Lower leg skin (tissue), 4 donors: ENCODE data around the gene CDKAL1. TPM values are rescaled to one million over a fixed set of nuclear protein-coding genes. Genes with fewer than 3 reads are reported as not detected.

Experiments
- DNase-seq, 2 donors: peaks; one replicate each; pipeline ENCODE4 v3.0.0-alpha.2; 2019; ENCODE audit warnings: low spot score in 2 of 2
- H3K4me3 ChIP-seq: fragments of 200-600 bp; sonication (generic); 2 replicates; pipeline ENCODE4 v1.5.1; 2017; ENCODE audit warnings: mild to moderate bottlenecking, low read depth; ENCODE audit not compliant: poor library complexity, severe bottlenecking
- POLR2A ChIP-seq, 2 donors: fragments of 450-650 bp; IDR thresholded peaks; one replicate each; pipeline ENCODE4 v1.6.1; 2016 to 2017; ENCODE audit warnings: antibody characterized with exemption in 2 of 2, mild to moderate bottlenecking in 1 of 2, moderate library complexity in 1 of 2
- WGBS, 2 donors: methylation state at CpG; one replicate each; pipeline ENCODE4 v1.1.5; 2018; 5-methylcytosine and 5-hydroxymethylcytosine counted together
- intact Hi-C: fragments of 100-400 bp; cut with DNase I; formaldehyde crosslinking; loops from one replicate; pipeline ENCODE4 v1.15.0; 2023; ENCODE audit warnings: low total_unique reads
- total RNA-seq, 4 donors: library from RNA; depleted of rRNA; stranded (reverse); fragments of >200 nt; gene quantifications; one replicate each; pipeline ENCODE4 v1.1.0, GENCODE V29; 2016
- TF ChIP-seq, protein P1 (sequence below), 3 donors: fragments of 450-650 bp; IDR thresholded peaks; one replicate each; pipeline ENCODE4 v1.5.1; 2016; ENCODE audit warnings: antibody characterized with exemption in 3 of 3, mild to moderate bottlenecking in 3 of 3, moderate library complexity in 2 of 3

The CDKAL1 gene
- total RNA-seq, 4 donors from 2014 or later = 10.3 to 18.0 (median 11.6) TPM

- H3K4me3 ChIP-seq = no peak overlapping the region
- DNase-seq = no peak
- WGBS, 2 donors = 47 to 94% methylated on average over 3 of the region's 3 CpGs
- TF ChIP-seq, protein P1, sequence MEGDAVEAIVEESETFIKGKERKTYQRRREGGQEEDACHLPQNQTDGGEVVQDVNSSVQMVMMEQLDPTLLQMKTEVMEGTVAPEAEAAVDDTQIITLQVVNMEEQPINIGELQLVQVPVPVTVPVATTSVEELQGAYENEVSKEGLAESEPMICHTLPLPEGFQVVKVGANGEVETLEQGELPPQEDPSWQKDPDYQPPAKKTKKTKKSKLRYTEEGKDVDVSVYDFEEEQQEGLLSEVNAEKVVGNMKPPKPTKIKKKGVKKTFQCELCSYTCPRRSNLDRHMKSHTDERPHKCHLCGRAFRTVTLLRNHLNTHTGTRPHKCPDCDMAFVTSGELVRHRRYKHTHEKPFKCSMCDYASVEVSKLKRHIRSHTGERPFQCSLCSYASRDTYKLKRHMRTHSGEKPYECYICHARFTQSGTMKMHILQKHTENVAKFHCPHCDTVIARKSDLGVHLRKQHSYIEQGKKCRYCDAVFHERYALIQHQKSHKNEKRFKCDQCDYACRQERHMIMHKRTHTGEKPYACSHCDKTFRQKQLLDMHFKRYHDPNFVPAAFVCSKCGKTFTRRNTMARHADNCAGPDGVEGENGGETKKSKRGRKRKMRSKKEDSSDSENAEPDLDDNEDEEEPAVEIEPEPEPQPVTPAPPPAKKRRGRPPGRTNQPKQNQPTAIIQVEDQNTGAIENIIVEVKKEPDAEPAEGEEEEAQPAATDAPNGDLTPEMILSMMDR (IDR thresholded peaks at IDR 0.05) = no peak
- TF ChIP-seq POLR2A (IDR thresholded peaks at IDR 0.05) = no peak
- intact Hi-C loops = no loop called here
These were observed 670.7 kb downstream of the CDKAL1 start for GRCh38 chr6:21204951-21205350.

DNA sequence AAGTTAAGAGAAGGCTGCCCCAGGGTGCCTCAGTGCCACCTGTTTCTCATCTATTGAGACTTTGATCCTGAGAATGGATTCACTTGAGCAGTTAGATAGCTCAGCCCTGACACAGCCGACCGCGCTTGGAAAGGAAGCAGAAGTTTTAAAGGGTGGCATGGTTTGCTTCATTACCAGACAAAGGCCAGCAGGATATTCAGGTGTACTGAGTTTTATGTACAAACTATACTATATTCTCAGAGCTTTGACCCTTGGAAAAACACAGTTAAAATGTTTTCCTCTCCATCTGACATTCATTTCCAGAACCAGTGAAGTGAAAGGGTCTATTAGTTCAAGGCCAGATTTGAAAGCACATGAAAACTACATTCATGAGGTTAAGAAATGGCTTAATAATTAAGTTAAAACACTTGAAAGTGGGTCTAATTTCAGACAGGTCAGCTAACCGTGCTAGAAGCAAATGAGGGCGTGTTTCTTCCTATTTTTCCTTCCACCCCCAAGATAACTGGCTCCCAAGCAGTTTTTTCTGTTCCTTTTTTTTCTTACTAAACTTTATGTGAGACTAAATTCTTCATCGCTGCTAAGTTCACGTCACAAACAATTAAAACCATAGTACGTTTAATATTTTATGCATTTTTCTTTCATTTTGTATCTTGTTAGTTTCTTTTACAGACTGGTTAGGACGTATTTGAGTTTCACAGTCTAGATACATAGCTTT lies 674.0 kb downstream of the CDKAL1 start:
- intact Hi-C loops = no loop called here
- no peak for DNase-seq
- no peak overlapping the region for H3K4me3 ChIP-seq
- TF ChIP-seq, protein P1 (IDR thresholded peaks at IDR 0.05) = no peak
- no peak for TF ChIP-seq POLR2A (IDR thresholded peaks at IDR 0.05)
- WGBS, 2 donors = 86 to 90% methylated on average over 9 of the region's 9 CpGs

- DNase-seq = no peak
- H3K4me3 ChIP-seq = no peak overlapping the region
- intact Hi-C loops = no loop called here
- no peak for TF ChIP-seq POLR2A (IDR thresholded peaks at IDR 0.05)
- TF ChIP-seq, protein P1 (IDR thresholded peaks at IDR 0.05) = no peak
- 86 to 88% methylated on average over 5 of the region's 5 CpGs for WGBS, 2 donors
These were observed 674.5 kb downstream of the CDKAL1 start for GRCh38 chr6:21208796-21209186.

GRCh38 chr6:21213492-21213891 lies 679.2 kb downstream of the CDKAL1 start:
- intact Hi-C loops = no loop called here
- TF ChIP-seq, protein P1 (IDR thresholded peaks at IDR 0.05) = no peak
- no peak for TF ChIP-seq POLR2A (IDR thresholded peaks at IDR 0.05)
- no peak for DNase-seq
- 89 to 91% methylated on average over 3 of the region's 3 CpGs for WGBS, 2 donors
- no peak overlapping the region for H3K4me3 ChIP-seq

- DNase-seq = no peak
- no peak overlapping the region for H3K4me3 ChIP-seq
- intact Hi-C loops = no loop called here
- TF ChIP-seq, protein P1 (IDR thresholded peaks at IDR 0.05) = no peak
- no peak for TF ChIP-seq POLR2A (IDR thresholded peaks at IDR 0.05)
- WGBS, 2 donors = 89 to 90% methylated on average over 5 of the region's 5 CpGs
These were observed 680.6 kb downstream of the CDKAL1 start for GRCh38 chr6:21214738-21215448.
